GM04504 (cell line): Measurements from ENCODE around the gene VSIG10L.

Source experiments
- DNase-seq: peaks from one replicate; pipeline ENCODE4 v3.0.0-alpha.2; 2012; ENCODE audit warnings: low read depth

The VSIG10L gene

DNA sequence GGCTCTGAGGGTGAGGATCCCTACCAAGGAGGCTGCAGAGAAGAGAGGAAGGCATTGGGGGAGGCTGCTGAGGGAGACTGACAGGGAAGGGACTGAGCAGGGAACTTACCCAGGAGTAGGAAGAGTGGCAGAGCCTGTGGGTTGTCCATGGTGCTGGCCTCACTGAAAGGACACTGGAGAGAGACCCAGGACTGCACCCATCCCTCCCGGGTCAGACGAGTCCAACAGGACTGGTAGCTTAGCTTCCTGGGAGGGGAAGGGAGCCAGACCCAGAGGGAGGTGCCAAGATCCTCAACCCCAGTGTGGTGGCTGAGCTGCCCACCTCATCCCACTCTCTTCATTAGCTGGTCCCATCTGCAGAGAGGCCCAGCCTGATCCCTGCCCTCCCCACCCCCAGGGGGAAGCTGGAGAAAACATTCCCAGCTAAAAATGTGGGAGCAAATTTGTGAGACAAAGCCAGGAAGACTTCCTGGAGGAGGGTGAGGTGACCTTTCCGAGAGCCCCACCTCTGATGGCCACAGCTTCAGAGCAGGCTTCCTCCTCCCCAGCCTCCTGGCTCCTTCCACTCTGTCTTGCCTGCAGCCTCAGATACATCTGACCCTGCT is at the start of gene VSIG10L:
Gene VSIG10L (minus strand): TSS at position 164 of the 605 bp plus-strand sequence. CDS start 15 bp downstream, at position 149.
- DNase-seq, result no peak

DNA sequence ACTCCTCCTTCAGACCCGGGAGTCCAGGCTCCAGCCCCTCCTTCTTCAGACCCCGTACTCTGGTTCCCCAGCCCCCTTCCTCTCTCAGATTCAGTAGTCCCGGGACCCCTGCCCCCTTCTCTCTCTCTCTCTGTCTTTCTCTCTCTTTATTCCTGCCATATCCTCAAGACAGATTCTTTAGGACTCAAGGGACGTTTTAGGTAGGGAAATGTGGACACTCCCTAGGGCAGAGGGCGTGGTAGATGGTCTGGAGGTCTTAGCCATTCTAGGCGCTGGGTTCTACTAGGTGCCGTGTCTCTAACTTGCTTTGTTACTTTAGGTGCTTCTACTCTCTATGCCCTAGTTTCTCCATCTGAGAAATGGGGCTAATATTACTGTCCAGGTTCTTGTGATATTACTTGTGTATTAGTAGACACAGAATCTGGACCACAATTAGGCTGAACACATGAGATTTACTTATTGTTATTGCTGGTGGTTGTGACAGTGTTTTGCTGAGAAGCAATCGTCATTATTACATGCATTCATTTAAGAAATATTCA is 49.2 kb upstream of the VSIG10L start:
- DNase-seq, result no peak

DNA sequence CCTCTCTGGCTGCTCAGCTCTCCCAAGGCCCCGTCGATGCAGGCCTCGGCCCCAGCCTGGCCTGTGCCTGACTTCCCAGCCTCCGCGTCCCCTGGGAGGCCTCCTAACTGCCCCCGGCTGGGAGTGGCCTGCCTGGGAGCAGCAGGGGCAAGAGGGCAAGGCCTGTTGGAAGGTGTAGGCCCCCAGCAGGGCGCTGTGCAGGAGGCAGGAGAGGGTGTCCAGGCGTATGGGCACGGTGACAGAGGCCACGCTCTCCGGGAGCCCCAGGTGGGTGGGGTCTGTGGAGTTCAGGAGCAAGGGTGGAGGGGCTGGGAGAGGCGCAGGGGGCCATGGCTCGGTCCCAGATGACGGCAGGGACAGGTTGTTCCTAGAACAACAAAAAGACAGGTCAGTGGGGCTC is 47.2 kb upstream of the VSIG10L start:
- no peak for DNase-seq

DNA sequence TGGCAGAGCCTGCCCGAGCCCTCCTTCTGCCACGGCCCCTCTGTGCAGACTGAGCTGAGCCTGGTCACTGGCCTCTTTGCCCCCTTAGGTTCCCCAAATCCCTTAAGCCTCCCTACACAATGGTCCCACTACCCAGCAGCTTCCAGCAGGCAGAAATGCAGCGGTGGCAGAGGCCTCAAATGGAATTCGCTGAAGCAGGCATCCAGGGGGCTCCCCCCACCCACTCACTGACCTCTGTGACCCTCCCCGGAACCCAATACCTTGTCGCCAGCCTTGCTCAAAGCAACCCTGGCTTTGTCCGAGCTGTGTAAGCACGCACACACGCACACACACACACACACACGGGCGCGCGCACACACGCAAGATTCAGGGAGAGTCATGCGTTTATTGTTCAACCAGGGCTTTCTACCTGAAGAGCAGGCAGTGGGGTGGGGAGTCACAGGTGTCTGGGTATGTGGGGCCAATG is 46.0 kb upstream of the VSIG10L start, which contains the start of gene LIM2:
Gene LIM2 (minus strand): TSS at position 51 of the 466 bp plus-strand sequence. CDS start 531 bp downstream, outside the sequence.
- DNase-seq, result no peak

DNA sequence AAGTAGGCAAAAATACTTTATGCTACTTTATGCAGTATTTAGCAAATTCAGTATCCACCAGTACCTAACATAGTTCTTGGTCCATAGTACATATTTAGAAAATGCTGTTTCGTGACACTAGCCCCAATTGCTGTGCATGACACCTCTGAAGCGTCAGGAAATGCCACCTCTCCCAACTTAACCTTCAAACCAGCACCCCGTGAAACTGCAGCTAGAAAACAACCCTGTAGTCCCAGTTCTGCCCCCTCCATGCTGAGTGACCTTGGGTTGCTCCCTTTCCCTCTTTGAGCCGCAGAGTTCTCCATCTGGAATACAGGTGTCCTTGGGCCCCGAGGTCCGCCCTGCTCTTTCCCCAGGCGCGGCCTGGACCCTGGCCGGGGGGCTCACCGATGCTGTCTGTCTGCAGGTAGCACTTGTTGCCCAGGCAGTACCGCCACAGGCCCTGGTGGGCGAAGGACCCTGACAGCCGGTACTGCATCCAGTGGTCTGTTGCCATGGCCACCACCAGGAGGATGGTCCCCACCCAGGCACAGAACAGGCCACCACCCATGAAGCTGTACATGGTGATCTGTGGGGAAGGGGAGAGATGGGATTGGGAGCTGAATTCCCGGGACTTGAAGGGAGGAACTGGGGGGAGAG is 45.1 kb upstream of the VSIG10L start:
- DNase-seq, result no peak

DNA sequence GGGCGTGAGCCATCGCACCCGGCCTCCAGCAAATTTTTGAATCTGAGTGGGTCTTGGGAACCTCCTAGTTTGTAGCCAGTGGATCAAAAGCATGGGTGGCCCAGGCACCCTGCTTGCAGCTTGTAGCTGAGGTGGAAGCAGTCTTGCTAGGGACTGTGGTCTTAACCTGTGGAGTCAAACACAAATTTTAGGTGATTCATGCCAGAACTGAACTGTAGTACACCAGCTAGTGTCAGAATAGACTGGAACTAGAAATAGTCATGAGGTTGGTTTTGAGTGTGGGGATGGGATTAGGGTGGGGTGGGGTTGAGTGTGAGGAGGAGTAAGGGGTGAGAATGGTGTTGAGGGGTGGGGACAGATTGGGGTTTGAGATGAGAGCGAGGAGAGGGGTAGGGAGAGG is 40.1 kb upstream of the VSIG10L start:
- DNase-seq, result no peak

DNA sequence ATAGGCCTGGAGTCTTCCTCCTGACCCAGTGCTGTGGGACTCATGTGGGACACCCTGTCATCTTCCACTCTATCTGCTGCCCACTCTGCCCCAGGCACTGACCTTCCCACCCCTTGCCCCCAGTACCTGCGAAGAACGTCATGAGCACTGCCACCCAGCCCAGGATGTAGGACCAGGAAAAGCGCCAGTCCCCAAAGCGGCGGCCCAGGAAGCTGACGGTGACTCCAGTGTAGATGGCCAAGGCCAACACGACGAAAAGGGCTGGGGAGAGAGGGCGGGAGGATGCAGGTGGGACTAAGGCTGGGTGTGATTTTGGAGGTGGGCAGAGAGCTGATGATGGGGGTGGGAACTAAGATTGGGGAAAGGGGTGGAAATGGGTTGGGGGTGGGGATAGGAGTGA is 38.4 kb upstream of the VSIG10L start:
- no peak for DNase-seq

DNA sequence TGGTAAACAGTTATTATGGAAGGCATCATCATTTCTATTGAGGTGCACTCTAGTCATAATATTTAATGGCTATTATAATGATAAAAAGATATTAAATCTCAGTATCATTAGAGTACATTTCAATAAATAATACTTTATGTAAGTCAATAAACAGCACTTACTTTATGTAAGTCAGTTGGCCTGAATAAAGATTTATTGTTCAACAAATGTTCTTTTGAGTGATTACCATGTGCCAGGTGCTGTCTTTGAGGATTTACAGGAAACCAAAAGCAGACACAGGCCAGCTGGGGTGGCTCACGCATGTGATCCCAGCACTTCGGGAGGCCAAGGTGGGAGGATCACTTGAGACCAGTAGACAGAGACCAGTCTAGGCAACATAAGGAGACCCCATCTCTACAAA is 35.5 kb upstream of the VSIG10L start:
- DNase-seq, result no peak

DNA sequence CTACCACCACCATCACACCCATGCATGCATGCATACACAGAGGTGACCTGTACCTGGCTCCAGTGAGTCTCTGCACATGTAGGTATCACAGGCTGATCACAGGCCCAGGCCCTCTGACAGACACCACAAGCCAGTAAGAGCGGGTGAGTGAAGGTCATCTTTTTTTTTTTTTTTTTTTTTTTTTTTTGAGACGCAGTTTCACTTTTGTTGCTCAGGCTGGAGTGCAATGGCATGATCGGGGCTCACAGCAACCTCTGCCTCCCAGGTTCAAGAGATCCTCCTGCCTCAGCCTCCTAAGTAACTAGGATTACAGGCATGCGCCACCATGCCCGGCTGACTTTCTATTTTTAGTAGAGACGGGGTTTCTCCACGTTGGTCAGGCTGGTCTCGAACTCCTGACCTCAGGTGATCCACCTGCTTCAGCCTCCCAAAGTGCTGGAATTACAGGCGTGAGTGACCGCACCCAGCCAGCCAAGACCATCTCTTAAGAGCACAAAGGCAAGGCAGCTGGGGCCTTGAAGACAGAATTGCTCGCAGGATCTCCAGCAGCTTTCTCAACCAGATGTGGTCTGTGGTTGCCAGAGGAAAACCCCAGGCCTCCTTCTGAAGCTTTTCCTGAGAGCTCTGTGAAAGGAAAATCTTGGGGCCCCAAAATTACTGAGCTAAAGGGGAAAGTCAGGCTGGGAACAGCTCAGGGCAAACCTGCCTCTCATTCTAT is 33.7 kb upstream of the VSIG10L start:
- no peak for DNase-seq

DNA sequence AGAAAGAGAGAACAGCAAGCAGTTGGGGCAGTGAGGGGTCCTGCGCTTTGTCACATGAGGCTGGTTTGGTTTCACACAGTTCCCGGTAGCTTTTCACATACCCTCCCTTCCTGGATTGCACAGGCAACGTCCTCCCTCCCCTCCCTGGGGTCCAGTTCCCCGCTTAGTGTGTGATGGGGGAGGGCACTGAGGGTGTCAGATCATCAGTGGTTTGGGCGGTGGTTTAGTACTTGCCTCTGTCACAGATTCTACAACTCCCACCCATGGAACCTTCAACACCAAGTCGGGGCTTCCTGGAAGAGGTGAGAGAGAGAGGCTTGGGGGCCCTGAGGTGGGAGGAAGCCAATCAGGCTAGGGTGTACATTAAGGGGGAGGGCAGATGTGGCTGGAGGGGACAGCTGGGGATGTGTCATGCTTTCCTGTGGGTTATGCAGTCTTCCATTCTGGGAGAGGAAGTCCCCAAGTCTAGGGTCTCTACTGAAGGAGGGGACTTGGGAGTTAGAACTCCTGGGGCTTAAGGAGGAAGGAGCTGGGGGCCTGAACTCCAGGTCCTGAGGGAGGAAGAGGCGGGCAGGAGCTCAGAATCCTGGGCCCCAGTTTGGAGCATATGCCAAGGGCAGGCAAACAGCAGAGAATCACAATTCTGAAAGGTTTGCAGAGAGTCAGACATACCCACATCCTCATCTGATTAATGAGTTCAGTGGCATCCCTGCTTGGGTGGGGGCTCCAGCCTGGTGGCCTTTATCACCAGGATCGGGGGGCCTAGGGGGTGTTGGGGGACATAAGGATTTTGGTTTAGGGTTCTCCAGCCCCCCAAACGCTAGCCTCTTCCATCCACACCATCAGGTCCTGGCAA is 30.9 kb upstream of the VSIG10L start, which contains the start of gene NKG7:
Gene NKG7 (minus strand): TSS at position 6 of the 856 bp plus-strand sequence. CDS start 119 bp downstream, outside the sequence.
- no peak for DNase-seq

DNA sequence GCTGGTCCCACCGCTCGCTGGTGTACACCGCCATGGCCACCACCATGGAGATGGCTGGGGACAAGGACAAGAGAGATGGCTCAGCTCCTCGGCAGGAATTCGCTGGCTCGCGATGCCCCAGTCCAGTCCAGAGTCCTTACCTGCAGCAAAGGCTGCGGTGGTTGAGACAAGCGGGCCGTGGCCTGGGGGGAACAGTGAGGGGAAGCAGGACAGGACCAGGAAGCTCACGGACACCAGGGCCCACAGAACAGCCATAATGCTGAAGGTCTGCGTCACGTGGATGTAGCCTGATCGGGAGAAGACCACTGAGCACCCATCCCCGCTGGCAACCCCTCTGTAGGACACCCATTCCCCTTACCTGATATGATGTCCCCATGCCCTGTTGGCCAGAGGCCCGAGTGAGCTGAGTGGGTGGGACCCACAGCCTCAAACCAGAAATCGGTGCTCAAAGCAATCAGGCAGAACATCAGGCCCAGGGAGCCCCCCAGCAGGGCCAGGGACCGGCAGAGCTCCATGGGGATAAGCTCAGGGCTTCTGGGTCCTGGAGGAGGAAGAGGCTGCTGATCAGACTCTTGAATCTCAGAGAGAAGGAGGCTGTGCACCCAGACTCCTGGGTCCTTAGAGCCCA is 30.2 kb upstream of the VSIG10L start:
- no peak for DNase-seq

DNA sequence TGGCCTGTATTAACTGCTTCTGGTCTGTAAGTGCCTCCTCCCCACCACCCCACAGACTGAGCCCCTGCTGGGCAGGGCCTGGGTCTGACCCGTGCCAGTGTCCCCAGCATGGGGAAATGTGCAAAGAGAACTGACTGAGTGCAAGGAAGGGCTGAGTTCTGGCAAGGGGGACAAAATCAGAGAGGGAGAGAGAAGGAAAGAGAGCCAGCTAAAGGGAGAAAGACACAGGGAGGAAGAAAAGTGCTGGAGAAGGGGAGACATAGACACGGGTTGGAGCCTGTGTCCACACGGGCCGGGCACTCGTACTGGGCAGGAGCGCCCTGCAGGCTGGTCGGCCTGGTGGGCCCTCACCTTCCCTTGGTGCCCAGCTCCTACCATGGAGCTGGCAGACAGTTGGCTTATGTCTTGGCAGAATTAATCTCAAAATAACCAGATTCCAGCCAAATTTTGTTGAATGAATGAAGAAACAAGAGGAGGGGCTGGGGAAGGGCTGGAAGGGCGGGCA is 29.3 kb upstream of the VSIG10L start:
- no peak for DNase-seq

DNA sequence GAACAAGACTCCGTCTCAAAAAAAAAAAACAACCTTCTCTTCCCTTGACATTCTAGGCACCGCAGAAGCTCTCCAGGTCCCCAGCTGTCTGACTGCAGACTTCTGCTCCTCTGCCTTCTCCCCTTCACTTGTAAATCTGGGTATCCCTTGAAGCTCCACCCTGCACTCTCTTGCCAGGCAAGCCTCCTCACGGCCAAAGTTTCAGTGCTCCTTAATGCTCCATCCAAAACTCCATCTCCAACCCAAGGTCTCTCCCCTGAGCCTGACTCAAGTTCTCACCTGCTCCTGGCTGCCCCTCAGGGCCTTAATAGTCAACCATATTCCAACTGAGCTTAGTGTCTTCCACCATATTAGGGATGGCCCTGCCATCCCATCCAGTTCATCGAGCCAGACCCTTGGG is 28.3 kb upstream of the VSIG10L start:
- no peak for DNase-seq

DNA sequence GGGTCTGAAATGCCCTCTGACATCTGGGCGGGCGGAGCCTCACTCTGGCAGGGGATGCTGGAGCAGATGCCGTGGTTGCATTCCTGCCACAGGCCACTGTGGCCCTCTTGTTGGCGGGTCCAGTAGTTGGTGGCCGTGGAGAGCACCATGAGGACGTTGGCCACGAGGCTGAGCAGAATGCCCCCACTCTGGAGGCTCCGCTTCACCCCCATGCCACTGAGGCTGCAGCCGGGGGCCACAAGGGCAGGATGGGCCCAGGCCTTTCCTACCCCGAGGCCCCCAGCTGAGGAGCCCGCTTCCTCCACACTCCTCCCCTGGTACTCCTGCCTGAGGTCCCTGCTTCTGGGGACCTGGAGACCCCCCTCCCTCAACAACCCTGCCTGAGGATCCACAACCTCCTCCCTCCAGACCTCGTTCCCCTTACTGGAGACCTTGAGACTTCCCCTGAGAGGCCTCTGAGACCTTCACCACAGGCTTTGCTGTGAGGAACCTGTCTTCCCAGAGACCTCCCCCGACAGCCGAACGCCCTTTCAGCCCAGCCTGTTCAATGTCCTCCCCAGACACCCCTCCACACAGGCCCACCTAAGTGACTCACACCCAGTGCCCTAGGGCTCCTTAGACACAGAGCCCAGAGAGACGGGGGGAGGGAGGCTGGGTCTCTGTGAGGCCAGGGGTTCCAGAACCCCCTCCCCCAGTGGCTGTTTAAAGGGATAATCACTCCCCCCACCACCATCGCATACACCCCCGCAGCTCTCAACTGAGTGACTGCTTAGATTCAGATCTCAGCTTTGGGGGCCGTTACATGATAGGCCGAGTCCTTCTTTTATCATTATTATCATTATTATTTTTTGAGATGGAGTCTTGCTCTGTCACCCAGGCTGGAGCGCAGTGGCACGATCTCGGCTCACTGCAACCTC is 26.7 kb upstream of the VSIG10L start, which contains the start of gene CLDND2:
Gene CLDND2 (minus strand): TSS at position 638 of the 917 bp plus-strand sequence. CDS start 426 bp downstream, at position 212.
- DNase-seq, result no peak

DNA sequence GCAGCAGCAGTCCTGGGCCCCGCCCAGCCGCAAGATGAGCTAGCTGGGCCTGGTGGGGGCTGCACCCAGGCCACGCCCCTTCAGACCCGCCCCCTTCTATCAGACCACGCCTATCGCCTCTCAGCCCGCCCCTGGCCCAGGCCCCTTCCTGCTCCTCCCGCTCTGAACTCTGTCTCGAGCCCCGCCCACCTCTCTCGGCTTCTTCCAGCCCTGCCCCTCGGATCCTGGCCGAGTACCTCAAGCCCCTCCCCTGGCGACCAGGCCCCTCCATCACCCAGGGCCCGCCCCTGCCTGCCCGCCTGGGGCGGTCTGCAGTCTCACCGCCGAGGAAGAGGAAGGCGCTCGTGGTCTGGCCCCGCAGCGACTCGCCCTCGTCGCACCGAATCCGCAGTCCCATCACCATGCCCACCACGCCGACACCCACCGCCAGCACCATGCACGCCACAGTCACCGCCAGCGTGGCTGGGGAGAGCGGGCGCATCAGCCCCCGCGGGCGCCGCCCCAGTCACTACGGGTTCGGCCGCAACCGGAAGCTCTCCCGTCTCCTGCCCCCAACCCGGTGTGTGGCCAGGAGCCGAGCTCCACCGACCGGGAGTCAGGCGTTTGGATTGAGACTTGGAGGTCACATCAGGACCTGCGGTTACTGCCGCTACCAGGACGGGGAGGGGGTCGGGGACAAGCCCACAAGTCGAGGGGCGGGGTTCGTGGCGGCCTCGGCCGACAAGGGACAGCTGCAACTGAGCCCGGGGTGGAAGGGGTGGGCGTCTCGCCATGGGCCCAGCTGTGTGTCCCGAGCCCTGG is 25.8 kb upstream of the VSIG10L start:
- DNase-seq, result peak; percentile 97

DNA sequence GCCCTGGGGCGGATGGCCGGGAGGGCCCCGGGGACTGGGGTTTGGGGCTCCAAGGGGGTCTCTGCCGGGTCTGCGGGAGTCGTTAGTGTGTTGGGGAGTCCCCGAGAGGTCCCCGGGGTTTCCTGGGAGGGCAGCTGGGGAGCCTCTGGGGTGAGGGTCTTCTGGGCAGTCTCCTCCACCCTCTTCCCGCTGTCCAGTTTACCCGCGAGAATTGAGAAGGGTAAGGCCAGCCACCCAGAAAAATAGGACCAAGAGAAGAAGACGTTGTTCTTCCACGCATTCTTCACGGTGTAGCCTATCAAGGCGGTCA is 25.3 kb upstream of the VSIG10L start:
- no peak for DNase-seq

DNA sequence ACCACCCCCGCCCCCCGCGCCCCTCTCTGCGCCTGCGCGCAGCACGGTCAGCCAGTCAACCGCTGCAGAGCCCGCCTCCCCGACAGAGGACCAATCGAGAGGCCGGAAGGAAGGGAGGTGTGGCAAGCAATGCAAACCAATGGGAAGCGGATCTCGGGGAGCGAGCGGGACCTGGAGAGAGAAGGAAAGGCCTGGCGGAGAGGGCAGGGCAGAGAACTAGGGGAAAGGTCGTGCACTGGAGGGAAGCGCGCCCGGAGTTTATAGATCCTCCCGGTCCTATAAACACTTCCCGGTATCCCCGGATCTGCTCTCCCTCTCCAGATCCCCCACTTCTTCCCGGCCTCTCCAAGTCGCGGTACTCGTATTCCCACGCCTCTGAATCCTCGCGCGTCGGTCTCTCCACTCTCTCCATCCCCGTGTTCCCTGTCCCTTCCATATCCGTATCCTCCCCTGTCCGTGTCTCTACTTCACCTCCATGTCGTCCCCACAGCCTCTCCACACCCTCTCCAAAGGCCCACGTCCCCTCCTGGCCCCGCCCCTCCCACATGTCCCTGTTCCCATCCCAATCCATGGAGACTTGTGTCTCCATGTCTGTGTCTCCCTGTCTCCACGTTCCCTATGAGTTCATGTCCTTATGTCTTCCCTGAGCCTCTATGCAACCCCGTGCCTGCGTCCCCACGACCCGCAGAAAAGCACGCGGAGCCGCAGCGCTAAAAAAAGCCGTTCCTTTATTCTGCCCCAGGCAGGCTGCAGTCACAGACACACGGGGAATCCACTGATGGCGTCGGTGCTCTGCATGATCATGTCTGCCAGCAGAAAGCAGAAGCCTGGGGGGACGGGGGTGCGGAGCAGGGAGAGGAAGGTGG is 24.7 kb upstream of the VSIG10L start:
- peak; percentile 97 for DNase-seq

DNA sequence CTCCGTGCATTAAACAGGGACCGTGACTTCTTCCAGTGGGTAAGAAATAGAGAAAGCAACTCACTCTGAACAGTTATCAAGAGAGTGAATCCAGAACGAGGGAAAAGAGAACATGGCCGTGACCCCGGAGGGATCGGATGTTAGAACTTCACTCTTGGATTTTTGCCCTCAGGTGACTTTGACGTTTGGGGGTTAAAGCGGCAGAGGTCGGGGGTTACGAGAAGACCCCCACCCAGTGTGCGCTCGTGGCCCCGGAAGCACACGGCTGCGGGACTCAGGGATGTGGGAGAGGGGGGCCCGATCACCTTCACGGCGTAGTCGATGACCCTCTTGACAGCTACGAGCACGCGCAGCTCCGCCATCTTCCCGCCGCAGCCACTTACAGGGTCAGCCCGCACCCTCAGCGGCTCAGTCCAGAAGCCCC is 24.0 kb upstream of the VSIG10L start, which contains the start of gene ETFB:
Gene ETFB (minus strand): TSS at position 424 of the 424 bp plus-strand sequence. CDS start 62 bp downstream, at position 362.
- DNase-seq, result no peak
